GM23338 (cell line): ENCODE results near the gene USP1. TPM values are rescaled to one million over a fixed set of nuclear protein-coding genes. Genes with fewer than 3 reads are reported as not detected.

Source experiments
- CREB1 ChIP-seq: fragments of 250-450 bp; sonication (Bioruptor Pico); IDR thresholded peaks from 2 replicates; pipeline ENCODE4 v1.5.0; 2020; ENCODE audit warnings: low read depth, mild to moderate bottlenecking, moderate library complexity
- EZH2 ChIP-seq: fragments of 200-600 bp; sonication (generic); IDR thresholded peaks from one replicate; pipeline ENCODE4 v1.8.0; 2017; ENCODE audit warnings: antibody characterized with exemption, mild to moderate bottlenecking, low read depth; ENCODE audit not compliant: unreplicated experiment
- JUNB ChIP-seq: IDR thresholded peaks from one replicate; pipeline ENCODE4 v1.6.1; 2016; ENCODE audit warnings: antibody characterized with exemption; ENCODE audit not compliant: unreplicated experiment
- NANOG ChIP-seq: IDR thresholded peaks from 2 replicates; pipeline ENCODE4 v1.6.1; 2016; ENCODE audit warnings: antibody characterized with exemption, borderline replicate concordance
- polyA plus RNA-seq: library from polyadenylated mRNA; unstranded; fragments of >200 nt; fragmentation: Nextera tagmentation; extraction: Ambion mirVana; gene quantifications from 2 replicates; pipeline ENCODE4 v1.2.1, GENCODE V29; 2016
- total RNA-seq: library from RNA; depleted of rRNA; stranded (reverse); fragments of >200 nt; shearing (Covaris generic); gene quantifications from 2 replicates; pipeline ENCODE4 v1.2.3, GENCODE V29; 2014; rRNA removed
- TF ChIP-seq, protein P1 (sequence below): IDR thresholded peaks from 2 replicates; pipeline ENCODE4 v1.6.1; 2016; ENCODE audit warnings: antibody characterized with exemption
- TF ChIP-seq, protein P2 (sequence below), 2 experiments: fragments of 200-600 bp in 1 of 2; sonication (generic) in 1 of 2; conservative IDR thresholded peaks; 2 replicates each; pipeline versions ENCODE4 v1.5.1 to v1.6.1; 2016 to 2017; ENCODE audit warnings: antibody characterized with exemption in 2 of 2, low read depth in 2 of 2, mild to moderate bottlenecking in 2 of 2, moderate library complexity in 1 of 2
- TF ChIP-seq, protein P3 (sequence below): IDR thresholded peaks from one replicate; pipeline ENCODE4 v1.6.1; 2018; ENCODE audit warnings: antibody characterized with exemption; ENCODE audit not compliant: unreplicated experiment

The USP1 gene
- total and polyA plus RNA-seq, 2 experiments from 2014 or later: 45.6 to 74.6 TPM

DNA sequence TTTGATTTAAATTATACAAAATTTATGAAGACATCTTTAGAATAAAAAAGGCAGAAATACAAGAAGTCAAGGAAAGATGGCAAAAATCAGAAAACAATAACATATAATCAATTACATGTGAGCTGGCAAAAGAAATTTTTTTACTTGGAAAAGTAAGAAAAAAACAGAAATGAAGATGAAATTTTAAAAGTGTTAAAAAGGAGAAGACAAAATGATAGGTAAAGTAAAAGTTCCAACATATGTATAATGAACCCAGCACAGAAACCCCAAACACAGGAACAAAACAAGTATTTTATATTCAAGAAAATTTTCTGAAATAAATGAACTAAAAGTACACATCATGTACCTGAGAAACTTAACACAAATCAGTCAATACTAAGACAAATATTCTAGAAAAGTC lies 63.4 kb downstream of the USP1 start (continued):
- TF ChIP-seq, protein P1, sequence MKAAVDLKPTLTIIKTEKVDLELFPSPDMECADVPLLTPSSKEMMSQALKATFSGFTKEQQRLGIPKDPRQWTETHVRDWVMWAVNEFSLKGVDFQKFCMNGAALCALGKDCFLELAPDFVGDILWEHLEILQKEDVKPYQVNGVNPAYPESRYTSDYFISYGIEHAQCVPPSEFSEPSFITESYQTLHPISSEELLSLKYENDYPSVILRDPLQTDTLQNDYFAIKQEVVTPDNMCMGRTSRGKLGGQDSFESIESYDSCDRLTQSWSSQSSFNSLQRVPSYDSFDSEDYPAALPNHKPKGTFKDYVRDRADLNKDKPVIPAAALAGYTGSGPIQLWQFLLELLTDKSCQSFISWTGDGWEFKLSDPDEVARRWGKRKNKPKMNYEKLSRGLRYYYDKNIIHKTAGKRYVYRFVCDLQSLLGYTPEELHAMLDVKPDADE: no peak
- TF ChIP-seq, protein P2, sequence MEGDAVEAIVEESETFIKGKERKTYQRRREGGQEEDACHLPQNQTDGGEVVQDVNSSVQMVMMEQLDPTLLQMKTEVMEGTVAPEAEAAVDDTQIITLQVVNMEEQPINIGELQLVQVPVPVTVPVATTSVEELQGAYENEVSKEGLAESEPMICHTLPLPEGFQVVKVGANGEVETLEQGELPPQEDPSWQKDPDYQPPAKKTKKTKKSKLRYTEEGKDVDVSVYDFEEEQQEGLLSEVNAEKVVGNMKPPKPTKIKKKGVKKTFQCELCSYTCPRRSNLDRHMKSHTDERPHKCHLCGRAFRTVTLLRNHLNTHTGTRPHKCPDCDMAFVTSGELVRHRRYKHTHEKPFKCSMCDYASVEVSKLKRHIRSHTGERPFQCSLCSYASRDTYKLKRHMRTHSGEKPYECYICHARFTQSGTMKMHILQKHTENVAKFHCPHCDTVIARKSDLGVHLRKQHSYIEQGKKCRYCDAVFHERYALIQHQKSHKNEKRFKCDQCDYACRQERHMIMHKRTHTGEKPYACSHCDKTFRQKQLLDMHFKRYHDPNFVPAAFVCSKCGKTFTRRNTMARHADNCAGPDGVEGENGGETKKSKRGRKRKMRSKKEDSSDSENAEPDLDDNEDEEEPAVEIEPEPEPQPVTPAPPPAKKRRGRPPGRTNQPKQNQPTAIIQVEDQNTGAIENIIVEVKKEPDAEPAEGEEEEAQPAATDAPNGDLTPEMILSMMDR (conservative IDR thresholded peaks at IDR 0.05; ENCODE audit: low read depth in 2 of 2): no peak
- TF ChIP-seq NANOG: no peak
- no peak for TF ChIP-seq EZH2
- TF ChIP-seq JUNB: no peak
- TF ChIP-seq, protein P3, sequence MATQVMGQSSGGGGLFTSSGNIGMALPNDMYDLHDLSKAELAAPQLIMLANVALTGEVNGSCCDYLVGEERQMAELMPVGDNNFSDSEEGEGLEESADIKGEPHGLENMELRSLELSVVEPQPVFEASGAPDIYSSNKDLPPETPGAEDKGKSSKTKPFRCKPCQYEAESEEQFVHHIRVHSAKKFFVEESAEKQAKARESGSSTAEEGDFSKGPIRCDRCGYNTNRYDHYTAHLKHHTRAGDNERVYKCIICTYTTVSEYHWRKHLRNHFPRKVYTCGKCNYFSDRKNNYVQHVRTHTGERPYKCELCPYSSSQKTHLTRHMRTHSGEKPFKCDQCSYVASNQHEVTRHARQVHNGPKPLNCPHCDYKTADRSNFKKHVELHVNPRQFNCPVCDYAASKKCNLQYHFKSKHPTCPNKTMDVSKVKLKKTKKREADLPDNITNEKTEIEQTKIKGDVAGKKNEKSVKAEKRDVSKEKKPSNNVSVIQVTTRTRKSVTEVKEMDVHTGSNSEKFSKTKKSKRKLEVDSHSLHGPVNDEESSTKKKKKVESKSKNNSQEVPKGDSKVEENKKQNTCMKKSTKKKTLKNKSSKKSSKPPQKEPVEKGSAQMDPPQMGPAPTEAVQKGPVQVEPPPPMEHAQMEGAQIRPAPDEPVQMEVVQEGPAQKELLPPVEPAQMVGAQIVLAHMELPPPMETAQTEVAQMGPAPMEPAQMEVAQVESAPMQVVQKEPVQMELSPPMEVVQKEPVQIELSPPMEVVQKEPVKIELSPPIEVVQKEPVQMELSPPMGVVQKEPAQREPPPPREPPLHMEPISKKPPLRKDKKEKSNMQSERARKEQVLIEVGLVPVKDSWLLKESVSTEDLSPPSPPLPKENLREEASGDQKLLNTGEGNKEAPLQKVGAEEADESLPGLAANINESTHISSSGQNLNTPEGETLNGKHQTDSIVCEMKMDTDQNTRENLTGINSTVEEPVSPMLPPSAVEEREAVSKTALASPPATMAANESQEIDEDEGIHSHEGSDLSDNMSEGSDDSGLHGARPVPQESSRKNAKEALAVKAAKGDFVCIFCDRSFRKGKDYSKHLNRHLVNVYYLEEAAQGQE: no peak
- no peak for TF ChIP-seq CREB1

Other genes with a start within 250 kb of the USP1 start
- 280 and 283 TPM in 2 replicates for gene L1TD1, start 242.2 kb upstream of the USP1 start, total RNA-seq
- gene L1TD1, start 242.2 kb upstream of the USP1 start, polyA plus RNA-seq: 509 and 628 TPM in 2 replicates
- gene KANK4, start 117.6 kb upstream of the USP1 start, total RNA-seq: 0.19 and 0.42 TPM in 2 replicates
- 0.31 and 0.49 TPM in 2 replicates for gene KANK4, start 117.6 kb upstream of the USP1 start, polyA plus RNA-seq
- not detected in 2 replicates for gene ANGPTL3, start 160.5 kb downstream of the USP1 start, total RNA-seq
- gene ANGPTL3, start 160.5 kb downstream of the USP1 start, polyA plus RNA-seq: 0.10 and 0.16 TPM in 2 replicates